PC-3 (cell line): ENCODE results near the gene IL17RC. TPM values are rescaled to one million over a fixed set of nuclear protein-coding genes. Genes with fewer than 3 reads are reported as not detected.

ENCODE experiments used
- ATAC-seq: fragments of 200-7000 bp; cut with Tn5 transposase; 2 replicates; pipeline ENCODE4 v1.9.1; 2020; ENCODE audit warnings: mild to moderate bottlenecking, moderate library complexity
- BruUV-seq: library from RNA; stranded (reverse); fragments of 400-500 nt; replicated peaks from 2 replicates; lab custom pipeline; 2021; lab: Mats Ljungman, UMichigan
- CTCF ChIA-PET: fragments of 300-600 bp; sonication (Branson Sonifier 250); formaldehyde crosslinking; loops from one replicate; lab custom pipeline; 2022; ENCODE audit warnings: antibody characterized with exemption; lab: Charles Lee
- POLR2A ChIA-PET: fragments of 300-600 bp; sonication (Branson Sonifier 250); formaldehyde crosslinking; loops from one replicate; lab custom pipeline; 2022; ENCODE audit warnings: antibody characterized with exemption; ENCODE audit not compliant: unreplicated experiment; lab: Charles Lee
- DNase-seq: peaks from one replicate; pipeline ENCODE4 v3.0.0-alpha.2; 2015
- H2AFZ ChIP-seq: fragments of 300-600 bp; sonication (generic); 2 replicates; pipeline ENCODE4 v1.6.0; 2016; ENCODE audit warnings: antibody characterized with exemption, low read length
- H3F3A ChIP-seq: fragments of 300-600 bp; sonication (generic); one replicate; pipeline ENCODE4 v1.6.0; 2017; ENCODE audit warnings: antibody characterized with exemption, low read length, control low read depth, mild to moderate bottlenecking; ENCODE audit not compliant: unreplicated experiment
- H3K27ac ChIP-seq: fragments of 300-600 bp; sonication (generic); 2 replicates; pipeline ENCODE4 v1.5.1; 2016; ENCODE audit warnings: mild to moderate bottlenecking, low read length
- H3K27me3 ChIP-seq: fragments of 300-600 bp; sonication (generic); 2 replicates; pipeline ENCODE4 v1.6.1; 2016; ENCODE audit warnings: low read length, mixed read lengths
- H3K36me3 ChIP-seq: fragments of 300-600 bp; sonication (generic); 2 replicates; pipeline ENCODE4 v1.6.1; 2016; ENCODE audit warnings: low read depth, mixed run types, low read length, mixed read lengths
- H3K4me1 ChIP-seq: fragments of 300-600 bp; sonication (generic); 2 replicates; pipeline ENCODE4 v1.5.1; 2016; ENCODE audit warnings: low read length; ENCODE audit not compliant: insufficient read depth
- H3K4me2 ChIP-seq: fragments of 300-600 bp; sonication (generic); 2 replicates; pipeline ENCODE4 v1.6.0; 2016; ENCODE audit warnings: low read length
- H3K4me3 ChIP-seq: fragments of 300-600 bp; sonication (generic); 2 replicates; pipeline ENCODE4 v1.5.1; 2016; ENCODE audit warnings: mild to moderate bottlenecking, low read length, mixed read lengths
- H3K79me2 ChIP-seq: fragments of 300-600 bp; sonication (generic); 2 replicates; pipeline ENCODE4 v1.6.1; 2017; ENCODE audit warnings: low read length, mixed read lengths
- H3K9ac ChIP-seq: fragments of 300-600 bp; sonication (generic); 2 replicates; pipeline ENCODE4 v1.6.0; 2016; ENCODE audit warnings: mild to moderate bottlenecking, low read length
- H3K9me2 ChIP-seq: fragments of 300-600 bp; sonication (generic); replicated peaks from 2 replicates; pipeline ENCODE4 v1.6.1; 2016; ENCODE audit warnings: mixed run types, low read length, mixed read lengths
- H3K9me3 ChIP-seq: fragments of 300-600 bp; sonication (generic); 2 replicates; pipeline ENCODE4 v1.6.1; 2016; ENCODE audit warnings: low read length, mixed read lengths
- H4K20me1 ChIP-seq: fragments of 300-600 bp; sonication (generic); 2 replicates; pipeline ENCODE4 v1.6.1; 2016; ENCODE audit warnings: low read length, mixed read lengths
- EZH2 ChIP-seq: fragments of 300-600 bp; sonication (generic); IDR thresholded peaks from one replicate; pipeline ENCODE4 v1.6.1; 2017; ENCODE audit warnings: antibody characterized with exemption, mild to moderate bottlenecking, low read length; ENCODE audit not compliant: unreplicated experiment
- EZH2phosphoT487 ChIP-seq: fragments of 300-600 bp; sonication (generic); IDR thresholded peaks from 2 replicates; pipeline ENCODE4 v1.6.1; 2018; ENCODE audit warnings: mild to moderate bottlenecking, antibody characterized with exemption, low read length, borderline replicate concordance
- intact Hi-C: fragments of 100-400 bp; cut with micrococcal nuclease; formaldehyde crosslinking; loops from 2 replicates; pipeline ENCODE4 v1.9.0; 2023
- total RNA-seq: library from RNA; depleted of rRNA; stranded (reverse); fragments of >200 nt; gene quantifications from 2 replicates; pipeline ENCODE4 v1.2.3, GENCODE V29; 2014
- TF ChIP-seq, protein P1 (sequence below): fragments of 300-600 bp; sonication (generic); conservative IDR thresholded peaks from 2 replicates; pipeline ENCODE4 v1.5.1; 2017; ENCODE audit warnings: antibody characterized with exemption, low read depth, mild to moderate bottlenecking, low read length

Gene IL17RC
- total RNA-seq, 1 experiment from 2014 or later = 116 TPM

DNA sequence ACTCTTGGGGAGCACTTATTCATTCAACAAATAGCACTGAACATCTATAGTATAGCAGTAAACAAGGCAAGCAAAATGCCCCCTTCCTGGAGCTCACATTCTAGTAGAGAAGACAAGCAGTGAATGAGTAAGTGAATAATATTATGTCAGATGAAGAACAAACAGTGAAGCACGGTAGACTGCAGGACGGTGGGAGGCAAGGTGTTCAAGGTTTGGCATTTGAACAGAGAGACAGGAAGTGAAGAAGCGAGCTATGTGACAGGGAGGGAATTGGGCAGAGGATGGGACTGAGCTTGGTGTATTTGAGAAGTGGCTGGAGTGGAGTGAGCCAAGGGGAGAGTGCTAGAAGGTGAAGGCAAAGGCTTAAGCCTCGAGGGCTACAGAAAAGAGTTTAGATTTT is 18.1 kb downstream of the IL17RC start:
- Histone ChIP-seq H3F3A (no peaks in the 10 kb centered on the region), H3K27ac (no peak overlapping the region), H3K4me2 (peak overlapping the region; percentile 91), H3K4me3 (peak overlapping the region; percentile 72; the same call in 1 of the 2 replicates), H3K9me2 (no peaks in the 10 kb centered on the region), H4K20me1 (no peaks in the 10 kb centered on the region), H3K9ac (no peak overlapping the region), H3K36me3 (peaks cover 10% of the 10 kb centered on the region), H3K4me1 (peaks cover 33% of the 10 kb centered on the region), H2AFZ (no peak overlapping the region), H3K27me3 (no peaks in the 10 kb centered on the region), H3K9me3 (no peaks in the 10 kb centered on the region), H3K79me2 (peaks cover 19% of the 10 kb centered on the region)
- no TSS peak for BruUV-seq
- intact Hi-C loops = loop anchor here (5.0 kb wide), 1 partner anchor 218 kb away; no protein-coding TSS in a partner anchor
- ChIA-PET CTCF (interaction anchor here (1.2 kb wide), 1 partner anchor 11 kb away, joined by 10 read pairs; no protein-coding TSS in a partner anchor), POLR2A (interaction anchor here (0.6 to 1.2 kb wide), 3 partner anchors 12 to 127 kb away, joined by 3 to 4 read pairs (median 3); partner anchors contain the start of gene EMC3)
- TF ChIP-seq EZH2phosphoT487 (no peak), EZH2 (no peak)
- TF ChIP-seq, protein P1, sequence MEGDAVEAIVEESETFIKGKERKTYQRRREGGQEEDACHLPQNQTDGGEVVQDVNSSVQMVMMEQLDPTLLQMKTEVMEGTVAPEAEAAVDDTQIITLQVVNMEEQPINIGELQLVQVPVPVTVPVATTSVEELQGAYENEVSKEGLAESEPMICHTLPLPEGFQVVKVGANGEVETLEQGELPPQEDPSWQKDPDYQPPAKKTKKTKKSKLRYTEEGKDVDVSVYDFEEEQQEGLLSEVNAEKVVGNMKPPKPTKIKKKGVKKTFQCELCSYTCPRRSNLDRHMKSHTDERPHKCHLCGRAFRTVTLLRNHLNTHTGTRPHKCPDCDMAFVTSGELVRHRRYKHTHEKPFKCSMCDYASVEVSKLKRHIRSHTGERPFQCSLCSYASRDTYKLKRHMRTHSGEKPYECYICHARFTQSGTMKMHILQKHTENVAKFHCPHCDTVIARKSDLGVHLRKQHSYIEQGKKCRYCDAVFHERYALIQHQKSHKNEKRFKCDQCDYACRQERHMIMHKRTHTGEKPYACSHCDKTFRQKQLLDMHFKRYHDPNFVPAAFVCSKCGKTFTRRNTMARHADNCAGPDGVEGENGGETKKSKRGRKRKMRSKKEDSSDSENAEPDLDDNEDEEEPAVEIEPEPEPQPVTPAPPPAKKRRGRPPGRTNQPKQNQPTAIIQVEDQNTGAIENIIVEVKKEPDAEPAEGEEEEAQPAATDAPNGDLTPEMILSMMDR = no peak
- peak; percentile 22 for DNase-seq
- no peak for ATAC-seq

DNA sequence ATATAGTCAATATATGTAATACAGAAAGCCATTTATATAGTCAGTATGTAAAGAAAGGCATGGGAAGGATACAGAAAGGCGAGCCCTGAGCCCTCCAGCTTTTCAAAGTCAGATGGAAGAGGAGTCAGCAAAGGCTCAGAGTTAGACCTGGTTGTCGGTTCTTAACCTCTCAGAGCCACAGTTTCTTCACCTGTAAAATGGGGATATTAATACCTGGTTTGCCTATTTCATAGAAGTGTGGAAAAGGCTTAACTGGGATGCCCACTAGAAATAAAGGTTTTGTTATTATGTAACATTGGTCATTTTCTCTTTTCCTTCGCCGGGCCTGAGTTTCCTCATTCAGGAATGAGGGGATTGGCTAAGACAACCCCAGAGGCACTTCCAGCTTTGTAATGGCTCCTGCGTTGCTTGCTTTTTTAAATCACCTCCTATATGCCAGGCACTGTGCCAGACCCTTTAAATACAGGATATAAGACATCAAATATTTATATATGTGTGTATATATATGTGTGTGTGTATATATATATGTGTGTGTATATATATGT is 19.1 kb downstream of the IL17RC start:
- H3K27me3 ChIP-seq = no peaks in the 10 kb centered on the region
- no TSS peak for BruUV-seq
- peaks cover 33% of the 10 kb centered on the region for H3K4me1 ChIP-seq
- H3K9ac ChIP-seq = no peak overlapping the region
- no peaks in the 10 kb centered on the region for H4K20me1 ChIP-seq
- POLR2A ChIA-PET = no interaction called here
- no peak overlapping the region for H3K27ac ChIP-seq
- no peaks in the 10 kb centered on the region for H3K9me2 ChIP-seq
- no peaks in the 10 kb centered on the region for H3K9me3 ChIP-seq
- H3K36me3 ChIP-seq = no peaks in the 10 kb centered on the region; the same call in 1 of the 2 replicates
- peak overlapping the region; percentile 91; the same call in 1 of the 2 replicates for H3K4me2 ChIP-seq
- CTCF ChIA-PET = no interaction called here
- ATAC-seq (no peak), DNase-seq (no peak)
- peaks cover 19% of the 10 kb centered on the region for H3K79me2 ChIP-seq
- TF ChIP-seq EZH2phosphoT487 (no peak), EZH2 (no peak)
- TF ChIP-seq, protein P1 = no peak
- no peaks in the 10 kb centered on the region for H3F3A ChIP-seq
- no peak overlapping the region for H2AFZ ChIP-seq
- no peak overlapping the region for H3K4me3 ChIP-seq
- intact Hi-C loops = no loop called here

DNA sequence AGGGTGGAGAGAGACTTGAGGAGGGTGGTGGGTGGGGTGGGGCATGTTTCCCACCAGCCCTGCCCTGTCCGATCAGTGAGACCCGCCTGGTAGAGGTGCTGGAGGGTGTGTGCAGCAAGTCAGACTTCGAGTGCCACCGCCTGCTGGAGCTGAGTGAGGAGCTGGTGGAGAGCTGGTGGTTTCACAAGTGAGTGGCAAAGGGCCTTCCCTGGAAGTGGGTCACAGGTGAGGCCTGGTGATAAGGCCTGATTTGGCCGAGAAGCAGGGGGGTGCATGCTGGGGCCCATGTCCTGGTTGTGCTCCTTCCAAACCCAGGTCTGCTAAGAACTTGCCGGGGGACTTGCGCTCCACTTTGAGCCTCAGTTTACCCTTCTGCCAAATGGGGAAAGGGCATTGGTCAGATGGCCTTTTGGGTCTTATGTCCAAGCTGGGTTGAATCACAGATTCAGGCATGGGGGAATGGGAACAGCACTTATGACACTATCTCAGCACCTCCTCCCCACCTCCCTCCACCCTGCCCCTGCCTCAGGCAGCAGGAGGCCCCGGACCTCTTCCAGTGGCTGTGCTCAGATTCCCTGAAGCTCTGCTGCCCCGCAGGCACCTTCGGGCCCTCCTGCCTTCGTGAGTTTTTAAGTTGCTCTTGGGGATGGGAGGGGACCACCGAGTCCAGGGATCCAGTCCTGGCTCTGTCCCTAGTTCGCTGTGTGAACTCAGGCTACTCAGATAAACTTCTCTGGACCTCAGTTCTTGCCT is 20.8 kb downstream of the IL17RC start:
- Histone ChIP-seq H3K9me3 (no peaks in the 10 kb centered on the region), H3K9me2 (no peaks in the 10 kb centered on the region), H3K4me1 (peaks cover 30% of the 10 kb centered on the region), H3K4me2 (no peak overlapping the region), H3K36me3 (no peaks in the 10 kb centered on the region), H2AFZ (no peak overlapping the region), H3K27ac (no peak overlapping the region), H3K27me3 (no peaks in the 10 kb centered on the region), H3K9ac (no peak overlapping the region), H4K20me1 (no peaks in the 10 kb centered on the region), H3F3A (no peaks in the 10 kb centered on the region), H3K4me3 (no peak overlapping the region), H3K79me2 (peaks cover 19% of the 10 kb centered on the region)
- ATAC-seq = no peak
- ChIA-PET CTCF (no interaction called here), POLR2A (no interaction called here)
- TF ChIP-seq EZH2 (no peak), EZH2phosphoT487 (no peak)
- TF ChIP-seq, protein P1 = no peak
- intact Hi-C loops = no loop called here
- BruUV-seq = no TSS peak
- DNase-seq = no peak
